Measurements from ENCODE around the gene EFHD2.
"Not testable (repeated sequence)": the region's sequence is repeated elsewhere in the genome, so short reads cannot be mapped to it uniquely, and the experiment has no call there.

Gene EFHD2

GRCh38 chr1:15370268-15370667 is 39.4 kb upstream of the EFHD2 start:
- DNase-seq (ENCODE audit: low read depth), result no peak
- H3K4me3 ChIP-seq (ENCODE audit: low read depth, low read length), result no peak overlapping the region
- no peak for TF ChIP-seq CTCF (IDR thresholded peaks at IDR 0.05; ENCODE audit: control insufficient read depth, extremely low read depth, insufficient read depth)

- H3K4me3 ChIP-seq (ENCODE audit: low read depth, low read length), result no peak overlapping the region
- TF ChIP-seq CTCF (IDR thresholded peaks at IDR 0.05; ENCODE audit: control insufficient read depth, extremely low read depth, insufficient read depth), result no peak
- no peak for DNase-seq (ENCODE audit: low read depth)
These were observed 38.7 kb upstream of the EFHD2 start for GRCh38 chr1:15370781-15371520.

- no peak for TF ChIP-seq CTCF (IDR thresholded peaks at IDR 0.05; ENCODE audit: control insufficient read depth, extremely low read depth, insufficient read depth)
- H3K4me3 ChIP-seq (ENCODE audit: low read depth, low read length), result no peak overlapping the region
- DNase-seq (ENCODE audit: low read depth), result no peak
These were observed 37.8 kb upstream of the EFHD2 start for GRCh38 chr1:15371610-15372545.

GRCh38 chr1:15378729-15379128 is 31.0 kb upstream of the EFHD2 start:
- TF ChIP-seq CTCF (IDR thresholded peaks at IDR 0.05; ENCODE audit: control insufficient read depth, extremely low read depth, insufficient read depth), result no peak
- no peak overlapping the region for H3K4me3 ChIP-seq (ENCODE audit: low read depth, low read length)
- DNase-seq (ENCODE audit: low read depth), result no peak

GRCh38 chr1:15379151-15379550 is 30.5 kb upstream of the EFHD2 start:
- not testable (repeated sequence) for DNase-seq (ENCODE audit: low read depth); H3K4me3 ChIP-seq (ENCODE audit: low read depth, low read length)

GRCh38 chr1:15380601-15381508 is 28.8 kb upstream of the EFHD2 start:
- no peak overlapping the region for H3K4me3 ChIP-seq (ENCODE audit: low read depth, low read length)
- TF ChIP-seq CTCF (IDR thresholded peaks at IDR 0.05; ENCODE audit: control insufficient read depth, extremely low read depth, insufficient read depth), result no peak
- no peak for DNase-seq (ENCODE audit: low read depth)

All from LNCaP clone FGC (cell line).